Psoas muscle (tissue), 8 donors: ENCODE results near the gene HDX. TPM values are rescaled to one million over a fixed set of nuclear protein-coding genes. Genes with fewer than 3 reads are reported as not detected.
"Not testable (repeated sequence)": the region's sequence is repeated elsewhere in the genome, so short reads cannot be mapped to it uniquely, and the experiment has no call there.

Experiments
- ATAC-seq, 4 donors: fragments of 200-7000 bp; cut with Tn5 transposase; one replicate each; pipeline ENCODE4 v1.9.1; 2020; ENCODE audit warnings: moderate library complexity in 3 of 4, mild to moderate bottlenecking in 2 of 4
- DNase-seq, 2 donors: peaks; one replicate each; pipeline ENCODE4 v3.0.0-alpha.2; 2020
- H3K27ac ChIP-seq: fragments of 200-600 bp; one replicate; pipeline ENCODE4 v1.8.0; 2022
- H3K27me3 ChIP-seq, 3 donors: fragments of 200-600 bp in 1 of 3; one replicate each; pipeline versions ENCODE4 v1.6.1 to v1.8.0; 2013 to 2022; ENCODE audit warnings: low read length in 2 of 3, mild to moderate bottlenecking in 2 of 3, moderate library complexity in 1 of 3; ENCODE audit not compliant: insufficient read depth in 3 of 3
- H3K36me3 ChIP-seq, 2 donors: fragments of 200-600 bp in 1 of 2; one replicate each; pipeline versions ENCODE4 v1.6.1 to v1.8.0; 2013 to 2022; ENCODE audit warnings: low read depth in 1 of 2, mild to moderate bottlenecking in 1 of 2, moderate library complexity in 1 of 2; ENCODE audit not compliant: insufficient read depth in 1 of 2
- H3K4me1 ChIP-seq: fragments of 200-600 bp; one replicate; pipeline ENCODE4 v1.8.0; 2022
- H3K4me3 ChIP-seq: fragments of 200-600 bp; one replicate; pipeline ENCODE4 v1.8.0; 2022; ENCODE audit warnings: mild to moderate bottlenecking
- H3K9me3 ChIP-seq: fragments of 200-600 bp; one replicate; pipeline ENCODE4 v1.8.0; 2022
- WGBS, 3 donors: extraction: QIAGEN DNeasy Blood & Tissue Kit; methylation state at CpG; one replicate each; pipeline versions ENCODE4 v1.1.6 to v1.1.7; 2013; 5-methylcytosine and 5-hydroxymethylcytosine counted together
- intact Hi-C, 2 donors: fragments of 100-400 bp; cut with DNase I; formaldehyde crosslinking; loops; one replicate each; pipeline versions ENCODE4 v1.11.0 to v1.14.2; 2022
- polyA plus RNA-seq, 3 donors: library from polyadenylated mRNA; stranded (reverse); fragments of 200-250 nt; gene quantifications; one replicate each; pipeline ENCODE4 v1.2.3, GENCODE V29; 2013
- total RNA-seq, 4 donors: library from RNA; stranded (reverse); fragmentation: NEBNext Ultra II Directional in 2 of 4; extraction: Animal tissue kit (Norgen Biotek cat#: 25700) in 2 of 4; gene quantifications; one replicate each; pipeline versions ENCODE4 v1.2.1 to v1.2.4, GENCODE V29; 2021 to 2023
- TF ChIP-seq, protein P1 (sequence below): fragments of 200-600 bp; IDR thresholded peaks from one replicate; pipeline ENCODE4 v1.8.0; 2022; ENCODE audit warnings: antibody characterized with exemption
- donor health status: healthy with polysubstance abuse.
- donor health status: DM: no; HTN: no; CAD: no; lungs with moderate emphysema.
- donor health status: Bipolar disorder and iron deficiency.
- donor health status: healthy.
- donor health status: DM: yes; HTN: yes; CAD: no.
- donor health status: DM: no; HTN: no; CAD: no.
- donor health status: DM: no; HTN: no; CAD: no.
- donor health status: DM: yes; HTN: yes; CAD: no.

HDX gene
- total and polyA plus RNA-seq, 7 donors = 0.11 to 1.7 (median 0.46) TPM

DNA sequence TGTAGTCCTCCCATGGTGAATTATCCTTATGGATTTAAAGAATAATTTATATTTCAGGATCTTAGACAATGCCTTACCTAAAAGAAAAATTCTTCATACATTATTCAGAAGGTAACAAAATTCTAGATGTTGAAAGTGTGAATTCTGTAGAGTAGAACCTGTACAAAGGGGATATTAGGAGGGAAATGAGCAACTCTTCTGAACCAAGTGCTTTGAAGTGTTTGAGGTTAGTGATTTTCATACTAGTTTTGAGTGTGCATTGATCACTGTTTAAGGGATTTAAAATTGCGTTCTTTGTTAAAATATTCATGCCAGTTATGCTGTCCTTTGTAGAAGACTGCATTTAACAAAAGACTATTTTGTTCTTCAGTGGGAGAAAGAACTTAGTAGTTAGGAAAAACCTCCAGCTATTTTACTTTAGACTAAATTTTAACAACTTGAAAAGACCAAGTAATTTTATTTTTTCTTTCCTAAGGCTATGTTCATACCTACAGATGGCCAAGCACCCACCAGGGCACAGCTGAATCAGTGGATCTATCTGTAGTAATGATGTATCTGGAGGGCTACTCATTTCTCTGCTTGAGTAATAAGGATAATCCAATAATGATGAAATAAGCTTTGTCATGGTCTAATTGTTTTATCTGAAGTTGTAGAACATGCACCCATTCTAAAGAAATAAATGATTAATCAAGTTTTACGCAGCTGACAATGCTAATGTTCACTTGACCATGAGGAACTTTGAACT, 180.0 kb downstream of the HDX start:
- Histone ChIP-seq H3K27me3 (no peaks in the 10 kb centered on the region), H3K4me1 (no peaks in the 10 kb centered on the region), H3K27ac (no peak overlapping the region), H3K36me3 (no peaks in the 10 kb centered on the region), H3K4me3 (no peak overlapping the region), H3K9me3 (no peaks in the 10 kb centered on the region)
- intact Hi-C loops = loop anchor here in 1 of 2 donors (5.0 kb wide), 1 partner anchor 905 kb away; no protein-coding TSS in a partner anchor
- WGBS, 3 donors = 66 to 95% (median 90%) methylated on average over 2 of the region's 2 CpGs
- TF ChIP-seq, protein P1, sequence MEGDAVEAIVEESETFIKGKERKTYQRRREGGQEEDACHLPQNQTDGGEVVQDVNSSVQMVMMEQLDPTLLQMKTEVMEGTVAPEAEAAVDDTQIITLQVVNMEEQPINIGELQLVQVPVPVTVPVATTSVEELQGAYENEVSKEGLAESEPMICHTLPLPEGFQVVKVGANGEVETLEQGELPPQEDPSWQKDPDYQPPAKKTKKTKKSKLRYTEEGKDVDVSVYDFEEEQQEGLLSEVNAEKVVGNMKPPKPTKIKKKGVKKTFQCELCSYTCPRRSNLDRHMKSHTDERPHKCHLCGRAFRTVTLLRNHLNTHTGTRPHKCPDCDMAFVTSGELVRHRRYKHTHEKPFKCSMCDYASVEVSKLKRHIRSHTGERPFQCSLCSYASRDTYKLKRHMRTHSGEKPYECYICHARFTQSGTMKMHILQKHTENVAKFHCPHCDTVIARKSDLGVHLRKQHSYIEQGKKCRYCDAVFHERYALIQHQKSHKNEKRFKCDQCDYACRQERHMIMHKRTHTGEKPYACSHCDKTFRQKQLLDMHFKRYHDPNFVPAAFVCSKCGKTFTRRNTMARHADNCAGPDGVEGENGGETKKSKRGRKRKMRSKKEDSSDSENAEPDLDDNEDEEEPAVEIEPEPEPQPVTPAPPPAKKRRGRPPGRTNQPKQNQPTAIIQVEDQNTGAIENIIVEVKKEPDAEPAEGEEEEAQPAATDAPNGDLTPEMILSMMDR = no peak
- DNase-seq (no peak), ATAC-seq (no peak)

DNA sequence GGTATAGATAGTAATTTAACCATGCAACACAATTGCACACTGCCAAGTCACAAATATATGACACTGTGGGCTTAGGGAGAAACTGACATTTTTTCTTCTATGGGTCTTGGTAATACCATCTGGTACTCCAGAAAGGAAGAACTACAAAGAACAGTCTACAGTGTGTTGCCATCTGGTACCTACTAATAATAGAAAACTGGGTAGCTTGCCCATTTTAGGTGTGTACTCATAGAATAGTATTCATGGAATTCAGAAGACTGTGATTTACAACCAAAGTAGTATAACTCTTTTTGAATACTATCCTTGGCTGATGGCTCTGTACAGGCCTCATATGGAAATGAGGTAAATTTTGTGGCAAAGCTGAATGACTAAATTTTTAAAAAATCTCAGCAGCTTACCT, 181.6 kb downstream of the HDX start:
- DNase-seq (no peak), ATAC-seq (no peak)
- no peak overlapping the region for H3K4me3 ChIP-seq
- TF ChIP-seq, protein P1 = no peak
- H3K27me3 ChIP-seq = no peaks in the 10 kb centered on the region
- H3K27ac ChIP-seq = no peak overlapping the region
- no peaks in the 10 kb centered on the region for H3K4me1 ChIP-seq
- intact Hi-C loops = loop anchor here in 1 of 2 donors (5.0 kb wide), 1 partner anchor 907 kb away; no protein-coding TSS in a partner anchor
- no peaks in the 10 kb centered on the region for H3K36me3 ChIP-seq
- no peaks in the 10 kb centered on the region for H3K9me3 ChIP-seq

DNA sequence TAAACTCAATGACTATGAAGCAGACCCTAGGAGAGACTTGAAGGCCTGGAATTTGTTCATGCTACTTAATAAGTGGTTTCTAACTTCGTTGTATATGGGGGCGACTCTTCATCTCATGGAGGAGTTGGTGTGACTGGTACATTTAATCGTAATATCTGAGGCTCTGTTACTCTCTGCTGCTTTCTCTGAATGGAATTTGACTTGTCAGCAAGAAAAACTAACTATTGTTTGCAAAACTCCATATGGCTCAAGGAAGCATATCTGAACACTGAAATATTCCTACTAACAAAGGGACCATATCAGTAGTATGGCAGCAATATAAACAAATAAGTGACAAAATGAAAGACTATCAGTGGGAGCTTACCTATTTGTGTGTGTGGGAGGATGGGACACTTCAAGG, 182.2 kb downstream of the HDX start:
- TF ChIP-seq, protein P1 = no peak
- H3K27ac ChIP-seq = no peak overlapping the region
- whole genome bisulfite sequencing, 3 donors = 77 to 91% (median 86%) methylated on average over 3 of the region's 3 CpGs
- H3K9me3 ChIP-seq = peaks cover 4% of the 10 kb centered on the region
- intact Hi-C loops = loop anchor here in 1 of 2 donors (5.0 kb wide), 1 partner anchor 907 kb away; no protein-coding TSS in a partner anchor
- H3K4me1 ChIP-seq = no peaks in the 10 kb centered on the region
- H3K4me3 ChIP-seq = no peak overlapping the region
- H3K27me3 ChIP-seq = no peaks in the 10 kb centered on the region
- no peak for ATAC-seq
- DNase-seq = no peak
- no peaks in the 10 kb centered on the region for H3K36me3 ChIP-seq

DNA sequence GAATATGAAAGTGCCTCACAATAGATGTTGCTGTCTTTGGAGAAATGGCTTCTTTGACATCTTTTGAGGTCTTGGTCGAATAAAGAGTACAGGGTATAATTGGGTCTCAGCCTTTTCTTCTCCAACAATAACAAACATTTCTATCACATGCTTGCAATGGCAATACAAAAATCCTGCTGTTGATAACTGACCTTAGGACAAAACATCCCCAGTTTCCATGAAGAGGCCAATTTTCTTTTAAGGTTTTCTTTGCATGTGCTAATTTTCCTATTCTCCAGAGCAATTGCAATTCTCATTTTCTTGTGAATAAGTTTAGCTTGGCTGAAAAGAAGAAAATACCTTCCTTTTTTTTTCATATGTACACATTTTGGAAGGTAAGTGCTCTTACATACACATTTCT, 183.6 kb downstream of the HDX start:
- TF ChIP-seq, protein P1 = no peak
- WGBS, 3 donors = 28 to 88% (median 72%) methylated on average over 1 of the region's 1 CpG
- ATAC-seq = no peak
- peaks cover 9% of the 10 kb centered on the region for H3K9me3 ChIP-seq
- no peaks in the 10 kb centered on the region for H3K4me1 ChIP-seq
- no peaks in the 10 kb centered on the region for H3K27me3 ChIP-seq
- no peaks in the 10 kb centered on the region for H3K36me3 ChIP-seq
- DNase-seq = no peak
- H3K27ac ChIP-seq = no peak overlapping the region
- H3K4me3 ChIP-seq = no peak overlapping the region
- intact Hi-C loops = no loop called here

DNA sequence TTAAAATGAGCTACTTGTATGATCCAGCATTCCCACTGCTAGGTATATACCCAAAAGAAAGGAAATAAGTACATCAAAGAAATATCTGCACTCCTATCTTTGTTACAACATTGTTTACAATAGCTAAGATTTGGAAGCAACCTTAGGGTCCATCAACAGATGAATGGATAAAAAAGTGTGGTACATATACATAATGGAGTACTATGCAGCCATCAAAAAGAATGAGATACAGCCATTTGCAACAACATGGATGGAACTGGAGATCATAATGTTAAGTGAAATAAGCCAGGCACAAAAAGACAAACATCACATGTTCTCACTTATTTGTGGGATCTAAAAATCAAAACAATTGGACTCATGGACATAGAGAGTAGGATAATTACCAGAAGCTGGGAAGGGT, 186.3 kb downstream of the HDX start:
- H3K36me3 ChIP-seq, H3K27ac ChIP-seq, intact Hi-C loops, H3K27me3 ChIP-seq, H3K9me3 ChIP-seq, ATAC-seq, H3K4me3 ChIP-seq, H3K4me1 ChIP-seq, DNase-seq: not testable (repeated sequence)
